T47D (cell line): ENCODE results near the gene TBCB.

Source experiments
- DNase-seq, 2 experiments: peaks; one replicate each; pipeline versions ENCODE4 v3.0.0 to v3.0.0-alpha.2; 2011 to 2012; ENCODE audit warnings: low read depth in 1 of 2, low spot score in 1 of 2
- JUND ChIP-seq: IDR thresholded peaks from 2 replicates; pipeline ENCODE4 v1.6.1; 2012; ENCODE audit warnings: low read depth
- in situ Hi-C: cut with HindIII; loops from 2 replicates; pipeline ENCODE4 v1.10.0; 2016; ENCODE audit warnings: low sequenced_read_pairs, low pct_unique_long_range_greater_than_20kb

TBCB gene

GRCh38 chr19:36106991-36107390, 8.3 kb upstream of the TBCB start:
- no peak for DNase-seq
- no peak for TF ChIP-seq JUND

GRCh38 chr19:36108684-36109083, 6.6 kb upstream of the TBCB start:
- in situ Hi-C loops: no loop called here
- no peak for TF ChIP-seq JUND
- DNase-seq: no peak

More at GRCh38 chr19:36106991-36107390, 8.3 kb upstream of the TBCB start:
- in situ Hi-C loops: no loop called here

DNA sequence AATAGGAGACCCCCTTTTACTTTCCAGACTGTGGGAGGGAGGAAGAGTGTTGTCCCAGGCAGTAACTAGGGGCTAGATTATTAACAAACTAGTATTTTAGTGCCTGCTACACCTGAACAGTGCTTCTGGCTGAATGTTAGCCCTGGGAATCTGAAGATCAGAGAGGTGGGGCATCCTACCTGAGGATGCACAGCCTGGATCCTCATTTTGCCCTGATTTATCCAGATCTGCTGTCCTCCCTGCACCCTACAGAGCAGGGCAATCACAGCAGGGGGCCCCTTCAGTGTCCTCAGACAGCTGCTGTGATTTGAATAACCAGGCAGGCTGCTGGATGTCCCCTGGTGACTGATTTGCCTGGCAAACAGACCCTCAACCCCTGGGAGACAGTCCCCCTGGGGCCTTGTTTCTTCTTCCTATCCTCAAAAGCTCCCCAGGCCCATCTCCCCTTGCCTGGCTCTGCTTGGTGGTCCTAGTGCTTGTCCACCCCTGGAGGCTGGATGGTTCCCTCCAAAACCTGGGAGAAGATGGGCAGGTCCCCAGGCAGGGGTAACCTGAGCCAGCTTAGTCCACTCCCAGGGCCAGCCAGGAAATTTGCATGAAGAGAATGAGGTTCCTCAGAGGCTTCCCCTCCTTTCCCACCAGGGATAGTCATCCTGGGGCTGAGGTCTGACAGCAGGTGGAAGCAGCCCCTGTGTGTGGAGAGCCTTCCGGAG, 4.6 kb upstream of the TBCB start, which contains the start of gene OVOL3:
Gene OVOL3 (plus strand): TSS at position 657 of the 713 bp plus-strand sequence. CDS start 60 bp downstream, outside the sequence.
- TF ChIP-seq JUND: no peak
- no peak for DNase-seq
- in situ Hi-C loops: no loop called here

DNA sequence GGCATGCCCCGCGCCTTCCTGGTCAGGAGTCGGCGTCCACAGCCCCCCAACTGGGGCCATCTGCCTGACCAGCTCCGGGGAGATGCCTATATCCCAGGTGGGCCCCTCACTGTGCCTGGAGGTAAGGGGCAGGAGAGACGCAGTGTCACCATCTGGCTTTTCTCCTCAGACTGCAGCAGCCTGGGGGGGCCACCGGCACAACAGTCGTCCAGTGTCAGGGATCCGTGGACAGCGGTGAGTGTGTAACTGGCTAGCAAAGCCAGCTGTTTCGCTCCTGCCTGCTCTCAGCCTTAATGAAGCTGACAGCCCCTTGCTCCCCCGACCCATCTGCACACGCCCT, 4.1 kb upstream of the TBCB start:
- in situ Hi-C loops: no loop called here
- TF ChIP-seq JUND: no peak
- no peak for DNase-seq

DNA sequence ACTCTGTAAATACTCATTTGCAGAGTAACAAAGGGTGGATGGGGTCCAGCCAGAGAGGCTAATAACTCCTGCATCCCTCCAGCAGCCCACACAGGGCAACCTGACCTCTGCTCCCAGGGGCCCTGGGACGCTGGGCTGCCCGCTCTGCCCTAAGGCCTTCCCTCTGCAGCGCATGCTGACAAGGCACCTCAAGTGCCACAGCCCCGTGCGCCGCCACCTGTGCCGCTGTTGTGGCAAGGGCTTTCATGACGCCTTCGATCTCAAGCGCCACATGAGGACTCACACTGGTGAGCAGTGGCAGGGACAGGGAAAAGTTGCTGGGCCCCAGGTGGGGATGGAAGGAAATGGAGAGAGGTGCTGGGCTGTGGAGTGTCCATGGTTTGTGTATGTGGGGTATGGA, 2.6 kb upstream of the TBCB start:
- no peak for DNase-seq
- TF ChIP-seq JUND: no peak
- in situ Hi-C loops: no loop called here

DNA sequence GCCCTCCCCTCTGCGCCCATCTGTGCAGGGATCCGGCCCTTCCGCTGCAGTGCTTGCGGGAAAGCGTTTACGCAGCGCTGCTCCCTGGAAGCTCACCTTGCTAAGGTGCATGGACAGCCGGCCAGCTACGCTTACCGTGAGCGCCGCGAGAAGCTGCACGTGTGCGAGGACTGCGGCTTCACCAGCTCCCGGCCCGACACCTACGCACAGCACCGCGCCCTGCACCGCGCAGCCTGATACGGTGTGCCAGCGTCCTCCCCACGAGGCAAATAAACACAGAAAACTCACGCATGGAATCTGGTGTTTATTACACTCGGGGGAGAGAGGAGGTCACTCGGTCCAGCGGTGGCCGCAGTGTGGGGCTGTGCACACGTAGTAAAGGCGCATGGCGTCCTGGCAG, 1.8 kb upstream of the TBCB start:
- in situ Hi-C loops: no loop called here
- DNase-seq: no peak
- no peak for TF ChIP-seq JUND

DNA sequence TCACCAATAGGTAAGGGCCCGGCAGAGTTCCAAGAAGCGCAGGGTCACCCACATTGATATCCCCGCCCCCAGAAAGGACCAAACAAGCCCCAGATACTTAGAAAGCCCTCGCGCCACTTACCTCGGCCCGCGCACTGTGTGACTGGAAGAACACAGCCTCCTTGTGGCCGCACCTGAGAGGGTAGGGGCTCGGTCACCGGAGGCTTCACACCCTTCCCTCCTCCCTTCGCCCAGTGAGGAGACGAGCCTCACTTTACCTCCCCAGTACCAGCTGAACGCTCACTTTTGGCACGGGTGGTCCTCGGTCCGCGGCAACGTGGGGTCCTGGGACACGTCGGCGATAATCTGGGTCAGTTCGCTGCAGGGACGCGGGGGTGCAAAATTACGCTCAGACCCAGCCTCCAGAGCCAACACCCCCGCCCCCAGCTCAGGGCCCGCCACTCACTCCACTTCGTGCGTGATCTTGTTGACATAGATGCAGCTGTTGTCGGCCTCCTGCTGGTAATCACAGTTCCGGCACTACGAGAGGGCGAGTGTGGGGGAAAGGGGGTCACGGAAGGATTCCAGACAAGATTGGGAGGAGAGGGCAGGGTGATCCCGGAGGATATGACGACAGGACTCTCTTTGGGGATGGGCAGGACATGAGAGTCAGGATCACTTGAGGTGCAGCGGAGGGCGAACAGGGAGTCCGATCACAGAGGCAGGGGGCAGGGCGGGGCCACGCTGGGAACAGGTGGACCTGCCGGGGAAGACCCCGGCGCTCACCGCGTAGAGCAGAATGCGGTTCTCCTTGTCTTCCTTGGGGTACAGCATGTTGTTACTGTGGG, 1.2 kb upstream of the TBCB start:
- no peak for TF ChIP-seq JUND
- DNase-seq: peak in 1 of 2 experiments; percentile 30
- in situ Hi-C loops: no loop called here

DNA sequence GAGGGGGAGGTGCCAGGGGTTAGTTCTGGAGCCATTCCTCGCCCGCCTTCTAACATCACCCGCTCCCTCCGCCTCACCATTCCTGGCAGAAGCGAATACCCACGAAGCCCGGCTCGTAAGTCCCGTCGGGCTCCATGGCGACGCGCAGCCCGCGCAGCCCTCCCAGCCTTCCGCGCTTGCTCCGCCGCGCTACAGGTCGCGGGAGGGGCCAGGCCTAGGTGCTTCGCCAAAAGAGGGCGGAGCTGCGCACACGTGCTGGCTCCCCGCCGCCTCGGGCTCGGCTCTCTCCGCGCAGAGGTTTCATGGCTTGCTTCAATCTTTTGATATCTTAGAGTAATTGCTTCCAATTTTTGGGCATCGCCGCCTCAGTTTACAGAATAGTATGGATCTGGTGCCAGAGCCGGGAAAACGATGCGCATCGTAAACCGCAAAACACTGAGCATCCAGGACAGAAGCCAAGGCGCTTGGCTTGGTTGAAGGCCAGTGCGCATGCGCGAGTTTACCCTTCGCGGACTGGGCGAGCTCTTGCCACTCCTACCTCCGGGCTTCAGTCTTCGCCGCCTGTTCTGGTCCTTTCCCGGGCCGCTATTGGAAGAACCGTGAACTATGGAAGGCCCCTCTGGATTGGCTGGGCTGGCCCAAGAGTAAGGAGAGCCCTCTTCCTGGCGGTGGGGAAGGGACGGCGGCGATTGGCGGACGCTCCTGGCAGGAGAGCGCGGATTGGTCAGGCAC, 381 bp upstream of the TBCB start, which contains the start of gene POLR2I:
Gene POLR2I (minus strand): TSS at position 155 of the 732 bp plus-strand sequence. CDS start 19 bp downstream, at position 136.
- in situ Hi-C loops: no loop called here
- no peak for TF ChIP-seq JUND
- peak; percentile 90 to 99 for DNase-seq

DNA sequence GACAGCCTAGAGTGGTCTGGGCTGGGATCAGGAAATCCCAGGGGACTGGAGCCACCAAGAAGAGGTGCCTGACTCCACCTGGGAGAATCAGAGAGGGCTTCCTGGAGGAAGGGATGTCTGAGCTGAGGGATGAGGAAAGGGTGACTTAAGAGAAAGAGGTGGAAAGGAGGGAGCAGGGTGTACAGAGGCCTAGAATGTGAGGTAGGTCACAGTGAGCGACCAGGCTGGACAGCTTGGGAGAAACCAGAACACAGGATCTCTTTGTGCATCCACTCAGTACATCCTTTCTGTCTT, 1.0 kb downstream of the TBCB start:
- TF ChIP-seq JUND: no peak
- in situ Hi-C loops: no loop called here
- DNase-seq: no peak

DNA sequence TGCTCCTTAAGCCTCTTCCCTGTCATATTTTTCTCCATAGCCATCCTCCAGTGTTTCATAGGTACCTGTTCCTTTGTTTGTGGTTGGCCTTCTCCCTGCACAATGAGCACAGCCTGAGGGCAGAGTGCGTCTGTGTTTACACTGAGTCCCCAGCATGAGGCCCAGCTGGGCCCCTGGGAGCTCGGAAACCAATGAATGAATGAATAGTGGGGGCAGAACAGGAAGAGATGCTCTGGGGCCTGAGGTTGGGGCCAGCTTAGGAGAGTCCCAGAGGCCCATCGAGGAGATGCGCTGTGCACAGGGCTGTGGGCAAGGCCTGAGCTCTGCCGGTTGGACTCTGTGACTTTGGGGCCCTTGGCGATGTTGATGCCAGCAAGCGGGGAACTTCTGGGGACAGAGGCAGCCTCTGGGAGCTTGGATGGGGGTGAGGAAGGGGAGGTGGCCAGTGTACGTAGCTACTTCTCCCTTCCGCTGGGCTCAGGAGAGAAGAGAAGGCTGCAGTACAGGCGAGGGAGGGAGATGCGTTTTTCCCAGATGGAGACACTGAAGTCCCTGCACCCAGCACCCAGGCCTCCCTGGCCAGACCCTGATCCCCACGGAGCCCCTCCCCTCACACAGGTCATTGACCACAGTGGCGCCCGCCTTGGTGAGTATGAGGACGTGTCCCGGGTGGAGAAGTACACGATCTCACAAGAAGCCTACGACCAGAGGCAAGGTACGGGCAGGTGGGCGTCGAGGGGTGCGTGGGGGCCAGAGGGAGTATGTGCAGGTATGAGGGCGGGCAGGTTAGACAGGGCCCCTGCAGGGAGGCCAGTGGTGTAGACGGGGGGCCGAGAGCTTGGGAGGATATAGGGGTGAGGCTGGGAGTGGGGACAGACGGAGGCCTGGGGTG, 5.1 kb downstream of the TBCB start:
- in situ Hi-C loops: no loop called here
- TF ChIP-seq JUND: no peak
- no peak for DNase-seq

- no peak for TF ChIP-seq JUND
- DNase-seq: no peak
- in situ Hi-C loops: no loop called here
Measured at GRCh38 chr19:36120984-36121358, 5.7 kb downstream of the TBCB start.

GRCh38 chr19:36121486-36122124, 6.3 kb downstream of the TBCB start:
- DNase-seq: no peak
- no peak for TF ChIP-seq JUND
- in situ Hi-C loops: no loop called here
